Parathyroid adenoma (tissue), 2 donors: ENCODE measurements around the gene IL6R.
"Not testable (repeated sequence)": the region's sequence is repeated elsewhere in the genome, so short reads cannot be mapped to it uniquely, and the experiment has no call there.

ENCODE experiments used
- H2AFZ ChIP-seq: fragments of 300-600 bp; sonication (generic); one replicate; pipeline ENCODE4 v1.7.0; 2017; ENCODE audit warnings: antibody characterized with exemption, mild to moderate bottlenecking
- H3K27ac ChIP-seq: fragments of 300-600 bp; sonication (generic); one replicate; pipeline ENCODE4 v1.7.0; 2017
- H3K27me3 ChIP-seq: fragments of 300-600 bp; sonication (generic); one replicate; pipeline ENCODE4 v1.7.0; 2017; ENCODE audit warnings: low read length; ENCODE audit not compliant: control insufficient read depth, insufficient read depth
- H3K36me3 ChIP-seq: fragments of 300-600 bp; sonication (generic); one replicate; pipeline ENCODE4 v1.7.0; 2017; ENCODE audit warnings: low read length; ENCODE audit not compliant: control insufficient read depth, insufficient read depth
- H3K4me1 ChIP-seq: fragments of 300-600 bp; sonication (generic); one replicate; pipeline ENCODE4 v1.7.0; 2017; ENCODE audit warnings: control low read depth
- H3K4me2 ChIP-seq: fragments of 300-600 bp; sonication (generic); one replicate; pipeline ENCODE4 v1.7.0; 2017; ENCODE audit warnings: low read length
- H3K4me3 ChIP-seq: fragments of 300-600 bp; sonication (generic); one replicate; pipeline ENCODE4 v1.7.0; 2017; ENCODE audit warnings: low read depth, low read length
- H3K79me2 ChIP-seq: fragments of 300-600 bp; sonication (generic); one replicate; pipeline ENCODE4 v1.7.0; 2017; ENCODE audit warnings: control low read depth
- H3K9ac ChIP-seq: fragments of 300-600 bp; sonication (generic); one replicate; pipeline ENCODE4 v1.7.0; 2017; ENCODE audit warnings: mild to moderate bottlenecking
- H3K9me3 ChIP-seq: fragments of 300-600 bp; sonication (generic); one replicate; pipeline ENCODE4 v1.7.0; 2017; ENCODE audit warnings: low read length; ENCODE audit not compliant: control insufficient read depth
- TF ChIP-seq, protein P1 (sequence below): fragments of 300-600 bp; sonication (generic); IDR thresholded peaks from one replicate; pipeline ENCODE4 v1.7.0; 2017; ENCODE audit warnings: antibody characterized with exemption, mild to moderate bottlenecking
- donor health status: primary hyperparathyroidism.

The IL6R gene

GRCh38 chr1:154371436-154371835 is 33.7 kb upstream of the IL6R start:
- TF ChIP-seq, protein P1, sequence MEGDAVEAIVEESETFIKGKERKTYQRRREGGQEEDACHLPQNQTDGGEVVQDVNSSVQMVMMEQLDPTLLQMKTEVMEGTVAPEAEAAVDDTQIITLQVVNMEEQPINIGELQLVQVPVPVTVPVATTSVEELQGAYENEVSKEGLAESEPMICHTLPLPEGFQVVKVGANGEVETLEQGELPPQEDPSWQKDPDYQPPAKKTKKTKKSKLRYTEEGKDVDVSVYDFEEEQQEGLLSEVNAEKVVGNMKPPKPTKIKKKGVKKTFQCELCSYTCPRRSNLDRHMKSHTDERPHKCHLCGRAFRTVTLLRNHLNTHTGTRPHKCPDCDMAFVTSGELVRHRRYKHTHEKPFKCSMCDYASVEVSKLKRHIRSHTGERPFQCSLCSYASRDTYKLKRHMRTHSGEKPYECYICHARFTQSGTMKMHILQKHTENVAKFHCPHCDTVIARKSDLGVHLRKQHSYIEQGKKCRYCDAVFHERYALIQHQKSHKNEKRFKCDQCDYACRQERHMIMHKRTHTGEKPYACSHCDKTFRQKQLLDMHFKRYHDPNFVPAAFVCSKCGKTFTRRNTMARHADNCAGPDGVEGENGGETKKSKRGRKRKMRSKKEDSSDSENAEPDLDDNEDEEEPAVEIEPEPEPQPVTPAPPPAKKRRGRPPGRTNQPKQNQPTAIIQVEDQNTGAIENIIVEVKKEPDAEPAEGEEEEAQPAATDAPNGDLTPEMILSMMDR = no peak
- H3K9ac ChIP-seq = no peak overlapping the region
- H2AFZ ChIP-seq = no peak overlapping the region
- no peak overlapping the region for H3K27ac ChIP-seq
- no peaks in the 10 kb centered on the region for H3K27me3 ChIP-seq
- H3K36me3 ChIP-seq = no peaks in the 10 kb centered on the region
- no peak overlapping the region for H3K4me3 ChIP-seq
- no peaks in the 10 kb centered on the region for H3K9me3 ChIP-seq
- no peaks in the 10 kb centered on the region for H3K4me1 ChIP-seq
- no peaks in the 10 kb centered on the region for H3K79me2 ChIP-seq
- H3K4me2 ChIP-seq = no peak overlapping the region

DNA sequence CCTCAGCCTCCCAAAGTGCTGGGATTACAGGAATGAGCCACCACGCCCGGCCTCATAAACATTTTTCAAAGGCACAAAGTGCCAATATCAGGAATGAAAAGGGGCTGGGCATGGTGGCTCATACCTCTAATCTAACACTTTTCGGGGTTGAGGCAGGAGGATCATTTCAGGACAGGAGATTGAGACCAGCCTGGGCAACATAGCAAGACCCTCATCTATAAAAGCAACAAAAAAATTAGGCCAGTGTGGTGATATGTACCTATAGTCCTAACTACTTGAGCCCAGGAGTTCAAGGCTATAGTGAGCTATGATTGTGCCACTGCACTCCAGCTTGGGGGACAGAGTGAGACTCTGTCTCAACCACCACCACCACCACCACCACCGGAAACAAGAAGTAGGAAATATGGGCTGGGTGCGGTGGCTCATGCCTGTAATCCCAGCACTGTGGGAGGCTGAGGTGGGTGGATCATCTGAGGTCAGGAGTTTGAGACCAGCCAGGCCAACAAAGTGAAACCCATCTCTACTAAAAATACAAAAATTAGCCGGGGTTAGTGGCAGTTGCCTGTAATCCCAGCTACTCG is 31.3 kb upstream of the IL6R start:
- H3K9ac ChIP-seq, H3K27me3 ChIP-seq: not testable (repeated sequence)

GRCh38 chr1:154379301-154379700 is 25.8 kb upstream of the IL6R start:
- Histone ChIP-seq H2AFZ (no peak overlapping the region), H3K4me2 (no peak overlapping the region), H3K9ac (no peak overlapping the region), H3K79me2 (no peaks in the 10 kb centered on the region), H3K4me1 (no peaks in the 10 kb centered on the region), H3K36me3 (no peaks in the 10 kb centered on the region), H3K4me3 (no peak overlapping the region), H3K27ac (no peak overlapping the region), H3K27me3 (no peaks in the 10 kb centered on the region), H3K9me3 (no peaks in the 10 kb centered on the region)
- TF ChIP-seq, protein P1 = no peak

More for the DNA sequence above, 31.3 kb upstream of the IL6R start:
- not testable (repeated sequence) for H2AFZ ChIP-seq, H3K79me2 ChIP-seq, H3K4me3 ChIP-seq, H3K4me2 ChIP-seq, H3K9me3 ChIP-seq, H3K27ac ChIP-seq, H3K36me3 ChIP-seq, H3K4me1 ChIP-seq

GRCh38 chr1:154384650-154385489 is 20.3 kb upstream of the IL6R start:
- no peaks in the 10 kb centered on the region for H3K36me3 ChIP-seq
- H3K4me3 ChIP-seq = no peak overlapping the region
- TF ChIP-seq, protein P1 = no peak
- no peak overlapping the region for H2AFZ ChIP-seq
- no peak overlapping the region for H3K9ac ChIP-seq
- H3K4me2 ChIP-seq = no peak overlapping the region
- no peaks in the 10 kb centered on the region for H3K79me2 ChIP-seq
- no peaks in the 10 kb centered on the region for H3K9me3 ChIP-seq
- H3K27ac ChIP-seq = no peak overlapping the region
- no peaks in the 10 kb centered on the region for H3K4me1 ChIP-seq
- H3K27me3 ChIP-seq = no peaks in the 10 kb centered on the region

DNA sequence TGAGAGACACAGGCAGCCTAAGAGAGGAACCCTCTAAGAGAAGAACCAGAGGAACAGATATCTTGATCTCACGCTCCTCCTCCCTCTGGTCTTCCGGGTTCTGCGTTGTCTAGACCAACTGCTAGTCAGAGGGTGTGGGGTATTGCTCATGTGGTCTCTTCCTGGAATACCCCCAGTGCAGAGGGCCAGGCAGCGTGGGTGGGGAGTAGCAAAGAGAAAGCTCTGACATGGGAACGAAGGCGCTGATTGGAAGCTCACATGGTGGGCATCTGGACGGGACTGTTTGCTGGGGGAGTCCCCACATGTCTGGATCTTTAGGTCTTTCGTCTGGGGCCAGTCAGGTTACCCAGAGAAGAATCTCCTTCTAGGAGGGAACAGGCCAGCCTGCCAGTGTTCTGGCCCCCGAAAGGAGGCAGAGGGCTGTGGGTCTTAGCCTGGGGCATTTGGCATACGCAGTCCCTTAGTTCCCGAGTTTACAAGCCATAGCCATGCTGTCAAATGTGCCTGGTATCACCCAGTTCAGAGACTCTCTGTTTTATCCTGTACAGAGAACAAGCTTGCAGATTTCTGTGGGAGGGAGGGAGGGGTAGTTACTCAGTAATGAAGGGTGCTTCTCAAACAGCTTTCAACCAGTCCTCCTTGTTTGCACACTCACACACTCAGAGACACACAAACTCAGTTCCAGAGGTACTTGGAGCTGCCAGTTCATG is 18.3 kb upstream of the IL6R start:
- Histone ChIP-seq H3K79me2 (no peaks in the 10 kb centered on the region), H3K9ac (no peak overlapping the region), H3K4me1 (no peaks in the 10 kb centered on the region), H3K27me3 (no peaks in the 10 kb centered on the region), H2AFZ (no peak overlapping the region), H3K27ac (no peak overlapping the region), H3K36me3 (no peaks in the 10 kb centered on the region), H3K4me3 (no peak overlapping the region), H3K9me3 (no peaks in the 10 kb centered on the region), H3K4me2 (no peak overlapping the region)
- TF ChIP-seq, protein P1 = no peak
